HEK293 (cell line): ENCODE measurements around the gene UBXN11.

Experiments used
- CTCF ChIP-seq: fragments of 450-650 bp; formaldehyde crosslinking; IDR thresholded peaks from 2 replicates; pipeline ENCODE4 v1.5.1; 2016; ENCODE audit warnings: missing biosample characterization, missing genetic modification characterization
- KLF9 ChIP-seq: fragments of 450-650 bp; formaldehyde crosslinking; IDR thresholded peaks from 2 replicates; pipeline ENCODE4 v1.5.1; 2016; ENCODE audit warnings: missing biosample characterization, missing genetic modification characterization, low read depth
- ZNF350 ChIP-seq: fragments of 450-650 bp; formaldehyde crosslinking; IDR thresholded peaks from 2 replicates; pipeline ENCODE4 v1.5.0; 2017; ENCODE audit warnings: missing biosample characterization, mild to moderate bottlenecking, missing genetic modification characterization

- no peak for TF ChIP-seq KLF9
- TF ChIP-seq CTCF = no peak
- no peak for TF ChIP-seq ZNF350 (tag by site-specific recombination)
These were observed 29.2 kb downstream of the UBXN11 start for GRCh38 chr1:26277261-26277661.
